B cell (primary cell): ENCODE data around the gene VPS26B. TPM values are rescaled to one million over a fixed set of nuclear protein-coding genes. Genes with fewer than 3 reads are reported as not detected.

ENCODE experiments used
- ATAC-seq: fragments of 200-7000 bp; cut with Tn5 transposase; one replicate; pipeline ENCODE4 v1.10.0; 2021; ENCODE audit warnings: low read depth, mild to moderate bottlenecking, moderate number of reproducible peaks, moderate library complexity
- CTCF ChIA-PET: fragments of 350-600 bp; sonication (Branson Sonifier 250); formaldehyde crosslinking; loops from one replicate; lab custom pipeline; 2021; ENCODE audit warnings: antibody characterized with exemption, inconsistent platforms; lab: Charles Lee
- POLR2A ChIA-PET: fragments of 350-600 bp; sonication (Branson Sonifier 250); formaldehyde crosslinking; loops from one replicate; lab custom pipeline; 2021; ENCODE audit warnings: antibody characterized with exemption; lab: Charles Lee
- DNase-seq: peaks from one replicate; pipeline ENCODE4 v3.0.0; 2013
- H2AFZ ChIP-seq: 2 replicates; pipeline ENCODE4 v1.6.1; 2012; ENCODE audit warnings: mild to moderate bottlenecking, low read depth, low read length; ENCODE audit not compliant: insufficient read depth, poor library complexity, severe bottlenecking
- H3K27ac ChIP-seq, 2 donors: 1 replicate in 1 of 2; 2 replicates in 1 of 2; pipeline ENCODE4 v1.5.1; 2012 to 2013; ENCODE audit warnings: low read length in 2 of 2, mild to moderate bottlenecking in 2 of 2, moderate library complexity in 1 of 2
- H3K27me3 ChIP-seq, 4 experiments: fragments of 200-600 bp in 1 of 4; sonication (generic) in 1 of 4; replicated peaks in 1 of 4; 1 replicate in 2 of 4; 2 replicates in 2 of 4; pipeline versions ENCODE4 v1.6.1 to v1.7.0; 2013 to 2016; ENCODE audit warnings: low read length in 3 of 4, mild to moderate bottlenecking in 2 of 4, mixed read lengths in 1 of 4, moderate library complexity in 1 of 4; ENCODE audit not compliant: insufficient read depth in 4 of 4, control insufficient read depth in 3 of 4; ENCODE audit errors: control extremely low read depth in 1 of 4
- H3K36me3 ChIP-seq, 2 experiments: replicated peaks in 1 of 2; 1 replicate in 1 of 2; 2 replicates in 1 of 2; pipeline versions ENCODE4 v1.6.1 to v1.7.1; 2013; ENCODE audit warnings: low read length in 1 of 2; ENCODE audit not compliant: insufficient read depth in 2 of 2, control insufficient read depth in 1 of 2; ENCODE audit errors: control extremely low read depth in 1 of 2, extremely low read depth in 1 of 2
- H3K4me1 ChIP-seq, 2 donors: fragments of 200-600 bp in 1 of 2; sonication (generic) in 1 of 2; 1 replicate in 1 of 2; 2 replicates in 1 of 2; pipeline versions ENCODE4 v1.5.1 to v1.6.1; 2013 to 2017; ENCODE audit warnings: low read length in 2 of 2; ENCODE audit not compliant: control insufficient read depth in 2 of 2, insufficient read depth in 2 of 2
- H3K4me2 ChIP-seq: replicated peaks from 2 replicates; pipeline ENCODE3; 2012; ENCODE audit warnings: mild to moderate bottlenecking, low read depth, low read length; ENCODE audit not compliant: poor library complexity, severe bottlenecking
- H3K4me3 ChIP-seq, 5 experiments: fragments of 200-600 bp in 1 of 5; sonication (generic) in 1 of 5; 1 replicate in 3 of 5; 2 replicates in 2 of 5; pipeline versions ENCODE4 v1.5.1 to v1.7.0; 2011 to 2016; ENCODE audit warnings: low read length in 4 of 5, mild to moderate bottlenecking in 4 of 5, low read depth in 2 of 5, control low read depth in 1 of 5, moderate library complexity in 1 of 5; ENCODE audit not compliant: insufficient read depth in 1 of 5; ENCODE audit errors: control extremely low read depth in 1 of 5, extremely low read depth in 1 of 5
- H3K79me2 ChIP-seq: fragments of 200-600 bp; sonication (generic); one replicate; pipeline ENCODE4 v1.6.0; 2016; ENCODE audit warnings: low read length; ENCODE audit not compliant: control insufficient read depth, insufficient read depth
- H3K9ac ChIP-seq: fragments of 200-600 bp; sonication (generic); 2 replicates; pipeline ENCODE4 v1.6.1; 2017; ENCODE audit warnings: mild to moderate bottlenecking, low read length, moderate library complexity
- H3K9me3 ChIP-seq, 3 donors: one replicate each; pipeline versions ENCODE4 v1.6.1 to v1.7.1; 2013; ENCODE audit warnings: low read length in 2 of 3; ENCODE audit not compliant: control insufficient read depth in 2 of 3, insufficient read depth in 1 of 3; ENCODE audit errors: control extremely low read depth in 1 of 3
- H4K20me1 ChIP-seq: 2 replicates; pipeline ENCODE4 v1.6.0; 2012; ENCODE audit warnings: mild to moderate bottlenecking, low read length; ENCODE audit not compliant: insufficient read depth, control insufficient read depth, poor library complexity, severe bottlenecking
- H3K27ac Mint-ChIP-seq: one replicate; pipeline ENCODE4 v1.8.0; 2021; ENCODE audit warnings: mixed read lengths
- H3K27me3 Mint-ChIP-seq: one replicate; pipeline ENCODE4 v1.8.0; 2021; ENCODE audit warnings: mixed read lengths
- H3K4me1 Mint-ChIP-seq: one replicate; pipeline ENCODE4 v1.8.0; 2021; ENCODE audit warnings: mixed read lengths
- H3K4me3 Mint-ChIP-seq: one replicate; pipeline ENCODE4 v1.8.0; 2021; ENCODE audit warnings: mixed read lengths
- H3K9me3 Mint-ChIP-seq: one replicate; pipeline ENCODE4 v1.8.0; 2022; ENCODE audit warnings: mixed read lengths; ENCODE audit not compliant: insufficient read depth
- EZH2 ChIP-seq: IDR thresholded peaks from 2 replicates; pipeline ENCODE4 v1.6.1; 2012; ENCODE audit warnings: borderline replicate concordance, low read depth, mild to moderate bottlenecking, moderate library complexity, low read length; ENCODE audit not compliant: insufficient read depth, poor library complexity, severe bottlenecking
- WGBS: methylation state at CpG from one replicate; pipeline ENCODE4 v1.1.5; 2013; ENCODE audit warnings: missing lambda C conversion rate; ENCODE audit not compliant: insufficient coverage; 5-methylcytosine and 5-hydroxymethylcytosine counted together
- intact Hi-C: fragments of 100-400 bp; cut with micrococcal nuclease; formaldehyde crosslinking; loops from one replicate; pipeline ENCODE4 v1.10.0; 2022
- polyA plus RNA-seq: library from polyadenylated mRNA; depleted of rRNA; stranded (reverse); fragments of >200 nt; gene quantifications from 2 replicates; pipeline ENCODE4 v1.2.3, GENCODE V29; 2012
- total RNA-seq, 2 donors: library from RNA; stranded (reverse); fragments of 120-200 nt in 1 of 2; gene quantifications; 1 replicate in 1 of 2; 2 replicates in 1 of 2; pipeline versions ENCODE4 v1.2.3 to v1.2.4, GENCODE V29; 2013 to 2022
- TF ChIP-seq, protein P1 (sequence below): fragments of 200-600 bp; IDR thresholded peaks from one replicate; pipeline ENCODE4 v1.8.0; 2022; ENCODE audit warnings: antibody characterized with exemption, mild to moderate bottlenecking

The VPS26B gene
- total and polyA plus RNA-seq, 2 donors (not counting 1 experiment from before 2014, with no cell fraction given): 14.7 to 38.5 TPM

DNA sequence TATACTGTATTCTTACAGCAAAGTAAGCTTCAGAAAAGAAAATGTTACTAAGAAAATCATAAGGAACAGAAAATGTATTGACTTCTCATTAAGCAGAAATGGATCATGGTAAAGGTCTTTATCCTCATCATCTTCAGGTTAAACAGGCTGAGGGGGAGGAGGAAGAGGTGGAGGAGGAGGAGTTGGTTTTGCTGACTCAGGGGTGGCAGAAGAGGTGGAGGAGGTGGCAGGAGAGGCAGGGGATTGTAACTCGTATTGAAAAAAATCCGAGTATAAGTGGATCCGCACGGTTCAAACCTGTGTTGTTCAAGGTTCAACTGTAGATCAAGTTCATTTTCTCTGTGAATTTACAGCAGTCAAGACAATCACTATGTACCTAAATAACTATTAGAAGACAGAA is 64.7 kb downstream of the VPS26B start:
- intact Hi-C loops: no loop called here
- ATAC-seq (no peak), DNase-seq (no peak)
- TF ChIP-seq, protein P1, sequence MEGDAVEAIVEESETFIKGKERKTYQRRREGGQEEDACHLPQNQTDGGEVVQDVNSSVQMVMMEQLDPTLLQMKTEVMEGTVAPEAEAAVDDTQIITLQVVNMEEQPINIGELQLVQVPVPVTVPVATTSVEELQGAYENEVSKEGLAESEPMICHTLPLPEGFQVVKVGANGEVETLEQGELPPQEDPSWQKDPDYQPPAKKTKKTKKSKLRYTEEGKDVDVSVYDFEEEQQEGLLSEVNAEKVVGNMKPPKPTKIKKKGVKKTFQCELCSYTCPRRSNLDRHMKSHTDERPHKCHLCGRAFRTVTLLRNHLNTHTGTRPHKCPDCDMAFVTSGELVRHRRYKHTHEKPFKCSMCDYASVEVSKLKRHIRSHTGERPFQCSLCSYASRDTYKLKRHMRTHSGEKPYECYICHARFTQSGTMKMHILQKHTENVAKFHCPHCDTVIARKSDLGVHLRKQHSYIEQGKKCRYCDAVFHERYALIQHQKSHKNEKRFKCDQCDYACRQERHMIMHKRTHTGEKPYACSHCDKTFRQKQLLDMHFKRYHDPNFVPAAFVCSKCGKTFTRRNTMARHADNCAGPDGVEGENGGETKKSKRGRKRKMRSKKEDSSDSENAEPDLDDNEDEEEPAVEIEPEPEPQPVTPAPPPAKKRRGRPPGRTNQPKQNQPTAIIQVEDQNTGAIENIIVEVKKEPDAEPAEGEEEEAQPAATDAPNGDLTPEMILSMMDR: no peak
- TF ChIP-seq EZH2: no peak
- no peak overlapping the region for H3K9ac ChIP-seq
- H3K79me2 ChIP-seq: no peaks in the 10 kb centered on the region
- H3K9me3 ChIP-seq: no peaks in the 10 kb centered on the region
- ChIA-PET POLR2A (no interaction called here), CTCF (no interaction called here)
- Mint-ChIP-seq H3K4me3 (no peak overlapping the region), H3K9me3 (no peaks in the 10 kb centered on the region), H3K4me1 (no peaks in the 10 kb centered on the region), H3K27ac (no peak overlapping the region), H3K27me3 (peaks cover 21% of the 10 kb centered on the region)
- 80% methylated on average over 1 of the region's 4 CpGs for WGBS
- H4K20me1 ChIP-seq: no peaks in the 10 kb centered on the region
- H3K4me3 ChIP-seq: no peak overlapping the region
- no peaks in the 10 kb centered on the region for H3K4me1 ChIP-seq
- H3K27me3 ChIP-seq: peaks cover 0 to 3% (median 1%) of the 10 kb centered on the region in 4 experiments
- no peak overlapping the region for H2AFZ ChIP-seq
- no peak overlapping the region for H3K27ac ChIP-seq
- no peak overlapping the region for H3K4me2 ChIP-seq
- no peaks in the 10 kb centered on the region for H3K36me3 ChIP-seq

DNA sequence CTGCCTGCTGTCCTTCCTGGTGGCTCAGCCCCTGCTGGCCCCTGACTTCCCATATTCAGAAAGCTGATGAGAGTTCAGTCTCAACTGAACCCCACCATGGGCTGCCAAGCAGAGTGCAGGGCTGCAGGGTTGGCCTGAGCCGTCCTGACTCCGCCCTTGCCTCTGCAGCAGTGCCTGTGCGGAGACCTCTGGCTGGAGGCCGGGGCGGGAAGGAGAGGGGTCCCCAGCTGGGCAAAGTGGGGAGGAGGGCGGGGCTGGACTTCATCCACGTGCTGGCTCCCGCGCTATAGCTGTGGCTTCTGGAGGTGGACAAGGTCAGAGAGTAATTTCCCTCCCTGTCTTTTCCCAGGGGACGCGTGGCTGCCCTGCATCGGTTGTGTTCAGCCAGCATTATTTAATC is 65.3 kb downstream of the VPS26B start:
- Histone ChIP-seq H3K36me3 (no peaks in the 10 kb centered on the region), H3K4me1 (no peaks in the 10 kb centered on the region), H2AFZ (no peak overlapping the region), H3K4me2 (no peak overlapping the region), H3K27ac (no peak overlapping the region), H3K79me2 (no peaks in the 10 kb centered on the region), H4K20me1 (no peaks in the 10 kb centered on the region), H3K9me3 (no peaks in the 10 kb centered on the region), H3K27me3 (peaks cover 0 to 3% (median 1%) of the 10 kb centered on the region in 4 experiments), H3K4me3 (no peak overlapping the region), H3K9ac (no peak overlapping the region)
- ChIA-PET CTCF (interaction anchor here (0.6 kb wide), 1 partner anchor 23 kb away, joined by 4 read pairs; no protein-coding TSS in a partner anchor), POLR2A (no interaction called here)
- DNase-seq: no peak
- peaks cover 25% of the 10 kb centered on the region for H3K27me3 Mint-ChIP-seq
- 63% methylated on average over 8 of the region's 12 CpGs for WGBS
- no peaks in the 10 kb centered on the region for H3K4me1 Mint-ChIP-seq
- H3K9me3 Mint-ChIP-seq: no peaks in the 10 kb centered on the region
- no peak for TF ChIP-seq EZH2
- TF ChIP-seq, protein P1: no peak
- H3K4me3 Mint-ChIP-seq: no peak overlapping the region
- no peak overlapping the region for H3K27ac Mint-ChIP-seq
- ATAC-seq: no peak
- intact Hi-C loops: no loop called here
